ENCODE data around the gene FAM200C. TPM values are rescaled to one million over a fixed set of nuclear protein-coding genes. Genes with fewer than 3 reads are reported as not detected.

FAM200C gene
- total RNA-seq, 4 donors from 2014 or later: 0.87 to 3.2 (median 1.8) TPM

DNA sequence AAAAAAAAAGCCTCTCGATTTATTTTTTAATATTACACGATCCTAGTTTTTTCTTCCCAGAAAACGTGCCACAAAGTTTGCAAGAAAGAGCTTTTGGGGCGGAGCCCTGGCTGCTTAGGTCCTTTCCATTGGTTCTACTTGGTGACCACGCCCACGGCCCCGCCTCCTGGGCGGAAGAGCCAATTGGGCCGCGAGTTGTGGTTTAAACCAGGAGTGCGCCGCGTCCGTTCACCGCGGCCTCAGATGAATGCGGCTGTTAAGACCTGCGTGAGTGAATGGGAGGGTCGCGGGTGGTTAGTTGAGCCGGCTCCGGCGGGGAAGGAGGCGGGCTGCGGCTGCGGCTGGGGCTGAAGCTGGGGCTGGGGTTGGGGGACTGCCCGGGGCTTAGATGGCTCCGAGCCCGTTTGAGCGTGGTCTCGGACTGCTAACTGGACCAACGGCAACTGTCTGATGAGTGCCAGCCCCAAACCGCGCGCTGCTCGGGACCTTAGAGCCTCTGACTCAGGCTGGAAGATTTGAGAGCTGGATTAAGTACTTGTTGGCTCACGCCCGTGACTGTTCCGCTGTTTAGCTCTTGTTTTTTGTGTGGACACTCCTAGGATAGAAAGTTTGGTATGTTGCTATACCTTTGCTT, 21.9 kb upstream of the FAM200C start, which contains the start of gene PTTG1:
PTTG1 (plus strand) TSS at position 231 of the 634 bp plus-strand sequence. CDS start 458 bp downstream, outside the sequence.
- Histone ChIP-seq H3K4me1 (peaks cover 13 to 71% (median 40%) of the 10 kb centered on the region in 3 donors), H3K9me3 (no peaks in the 10 kb centered on the region), H3K27me3 (no peaks in the 10 kb centered on the region), H3K4me3 (peak within 1 kb of the TSS; percentile 40 to 88 (median 70)), H3K27ac (peak within 1 kb of the TSS; percentile 81 to 94 (median 92)), H3K36me3 (peaks cover 0 to 4% (median 0%) of the 10 kb centered on the region in 3 donors)
- 0 to 1% methylated on average over 20 to 27 of the region's 39 CpGs for WGBS, 2 donors
- DNase-seq: peak; percentile 77
- intact Hi-C loops (cut with DNase I): no loop called here
- peak in 2 of 4 donors; percentile 16 to 65 for TF ChIP-seq POLR2A (IDR thresholded peaks at IDR 0.05)
- no peak for TF ChIP-seq CTCF (IDR thresholded peaks at IDR 0.05)

GRCh38 chr5:160420331-160420610, 20.4 kb upstream of the FAM200C start:
- Histone ChIP-seq H3K4me1 (peaks cover 13 to 84% (median 40%) of the 10 kb centered on the region in 3 donors), H3K36me3 (peaks cover 0 to 8% (median 0%) of the 10 kb centered on the region in 3 donors), H3K9me3 (no peaks in the 10 kb centered on the region), H3K27ac (peak overlapping the region in 1 of 4 donors; percentile 96), H3K4me3 (no peak overlapping the region), H3K27me3 (no peaks in the 10 kb centered on the region)
- DNase-seq: no peak
- TF ChIP-seq CTCF (IDR thresholded peaks at IDR 0.05) (no peak), POLR2A (IDR thresholded peaks at IDR 0.05) (no peak)
- intact Hi-C loops (cut with DNase I): no loop called here

GRCh38 chr5:160419458-160420330, 19.8 kb upstream of the FAM200C start:
- Histone ChIP-seq H3K9me3 (no peaks in the 10 kb centered on the region), H3K4me3 (peak overlapping the region; percentile 54 to 93 (median 83)), H3K27me3 (no peaks in the 10 kb centered on the region), H3K27ac (peak overlapping the region; percentile 85 to 96 (median 92)), H3K36me3 (peaks cover 0 to 13% (median 0%) of the 10 kb centered on the region in 3 donors), H3K4me1 (peaks cover 13 to 83% (median 40%) of the 10 kb centered on the region in 3 donors)
- intact Hi-C loops (cut with DNase I): no loop called here
- no peak for DNase-seq
- TF ChIP-seq CTCF (IDR thresholded peaks at IDR 0.05): no peak
- TF ChIP-seq POLR2A (IDR thresholded peaks at IDR 0.05): no peak
- 34 to 38% methylated on average over 11 of the region's 11 CpGs for WGBS, 2 donors

GRCh38 chr5:160418561-160419457, 19.0 kb upstream of the FAM200C start, which contains the start of gene SLU7:
Gene SLU7 (minus strand): TSS chr5:160419081. CDS start chr5:160415294, 3,787 bp downstream.
- Histone ChIP-seq H3K9me3 (no peaks in the 10 kb centered on the region), H3K36me3 (peaks cover 0 to 22% (median 3%) of the 10 kb centered on the region in 3 donors), H3K4me1 (peaks cover 13 to 74% (median 37%) of the 10 kb centered on the region in 3 donors), H3K27ac (peak within 1 kb of the TSS; percentile 85 to 96 (median 92)), H3K27me3 (no peaks in the 10 kb centered on the region), H3K4me3 (peak within 1 kb of the TSS; percentile 54 to 93 (median 83))
- 1% methylated on average over 43 to 45 of the region's 48 CpGs for whole genome bisulfite sequencing, 2 donors
- DNase-seq: peak; percentile 67
- TF ChIP-seq POLR2A (IDR thresholded peaks at IDR 0.05): peak in 3 of 4 donors; percentile 35 to 71 (median 64)
- TF ChIP-seq CTCF (IDR thresholded peaks at IDR 0.05): peak in 1 of 6 experiments; percentile 14
- intact Hi-C loops (cut with DNase I): no loop called here

Measured in esophagus squamous epithelium (tissue), 5 donors.